MM.1S (cell line): ENCODE measurements around the gene PDGFA.
"Not testable (repeated sequence)": the region's sequence is repeated elsewhere in the genome, so short reads cannot be mapped to it uniquely, and the experiment has no call there.

Experiments
- DNase-seq: peaks from one replicate; pipeline ENCODE4 v3.0.0-alpha.2; 2015
- H2AFZ ChIP-seq: fragments of 300-600 bp; sonication (generic); 2 replicates; pipeline ENCODE4 v1.6.0; 2016; ENCODE audit warnings: antibody characterized with exemption, low read length
- H3F3A ChIP-seq: fragments of 300-600 bp; sonication (generic); 2 replicates; pipeline ENCODE4 v1.6.1; 2016; ENCODE audit warnings: mild to moderate bottlenecking, antibody characterized with exemption, low read length, moderate library complexity, mixed read lengths; ENCODE audit not compliant: insufficient read depth
- H3K27ac ChIP-seq: fragments of 300-600 bp; sonication (generic); 2 replicates; pipeline ENCODE4 v1.5.1; 2016; ENCODE audit warnings: mild to moderate bottlenecking, low read length
- H3K27me3 ChIP-seq: fragments of 300-600 bp; sonication (generic); replicated peaks from 2 replicates; pipeline ENCODE4 v1.6.0; 2016; ENCODE audit warnings: low read length; ENCODE audit not compliant: insufficient read depth
- H3K36me3 ChIP-seq: fragments of 300-600 bp; sonication (generic); replicated peaks from 2 replicates; pipeline ENCODE4 v1.6.1; 2016; ENCODE audit warnings: mild to moderate bottlenecking, low read length, mixed read lengths; ENCODE audit not compliant: insufficient read depth
- H3K4me1 ChIP-seq: fragments of 300-600 bp; sonication (generic); 2 replicates; pipeline ENCODE4 v1.6.1; 2016; ENCODE audit warnings: low read length, mixed read lengths
- H3K4me2 ChIP-seq: fragments of 300-600 bp; sonication (generic); 2 replicates; pipeline ENCODE4 v1.6.0; 2016; ENCODE audit warnings: low read depth, low read length
- H3K4me3 ChIP-seq: fragments of 300-600 bp; sonication (generic); 2 replicates; pipeline ENCODE4 v1.5.1; 2016; ENCODE audit warnings: low read length, mixed read lengths
- H3K79me2 ChIP-seq: fragments of 300-600 bp; sonication (generic); 2 replicates; pipeline ENCODE4 v1.6.1; 2016; ENCODE audit warnings: mixed run types, low read length, mixed read lengths
- H3K9ac ChIP-seq: fragments of 300-600 bp; sonication (generic); 2 replicates; pipeline ENCODE4 v1.6.1; 2016; ENCODE audit warnings: low read length, mixed read lengths
- H3K9me2 ChIP-seq: fragments of 300-600 bp; sonication (generic); replicated peaks from 2 replicates; pipeline ENCODE4 v1.6.1; 2016; ENCODE audit warnings: mild to moderate bottlenecking, low read length, mixed read lengths; ENCODE audit not compliant: insufficient read depth
- H3K9me3 ChIP-seq: fragments of 300-600 bp; sonication (generic); replicated peaks from 2 replicates; pipeline ENCODE4 v1.6.1; 2016; ENCODE audit warnings: mild to moderate bottlenecking, low read length, mixed read lengths; ENCODE audit not compliant: insufficient read depth
- H4K20me1 ChIP-seq: fragments of 300-600 bp; sonication (generic); 2 replicates; pipeline ENCODE4 v1.6.1; 2016; ENCODE audit warnings: mild to moderate bottlenecking, low read length, moderate library complexity, mixed read lengths; ENCODE audit not compliant: insufficient read depth
- EZH2 ChIP-seq: fragments of 300-600 bp; sonication (generic); optimal IDR thresholded peaks from 2 replicates; pipeline ENCODE3; 2017; ENCODE audit warnings: low read depth, mild to moderate bottlenecking, antibody characterized with exemption, low read length, mixed read lengths
- EZH2phosphoT487 ChIP-seq: fragments of 300-600 bp; sonication (generic); IDR thresholded peaks from 2 replicates; pipeline ENCODE4 v1.6.1; 2018; ENCODE audit warnings: antibody characterized with exemption, low read length
- TF ChIP-seq, protein P1 (sequence below): fragments of 300-600 bp; sonication (generic); IDR thresholded peaks from 2 replicates; pipeline ENCODE4 v1.5.1; 2016; ENCODE audit warnings: antibody characterized with exemption, low read length, mixed read lengths

PDGFA gene

DNA sequence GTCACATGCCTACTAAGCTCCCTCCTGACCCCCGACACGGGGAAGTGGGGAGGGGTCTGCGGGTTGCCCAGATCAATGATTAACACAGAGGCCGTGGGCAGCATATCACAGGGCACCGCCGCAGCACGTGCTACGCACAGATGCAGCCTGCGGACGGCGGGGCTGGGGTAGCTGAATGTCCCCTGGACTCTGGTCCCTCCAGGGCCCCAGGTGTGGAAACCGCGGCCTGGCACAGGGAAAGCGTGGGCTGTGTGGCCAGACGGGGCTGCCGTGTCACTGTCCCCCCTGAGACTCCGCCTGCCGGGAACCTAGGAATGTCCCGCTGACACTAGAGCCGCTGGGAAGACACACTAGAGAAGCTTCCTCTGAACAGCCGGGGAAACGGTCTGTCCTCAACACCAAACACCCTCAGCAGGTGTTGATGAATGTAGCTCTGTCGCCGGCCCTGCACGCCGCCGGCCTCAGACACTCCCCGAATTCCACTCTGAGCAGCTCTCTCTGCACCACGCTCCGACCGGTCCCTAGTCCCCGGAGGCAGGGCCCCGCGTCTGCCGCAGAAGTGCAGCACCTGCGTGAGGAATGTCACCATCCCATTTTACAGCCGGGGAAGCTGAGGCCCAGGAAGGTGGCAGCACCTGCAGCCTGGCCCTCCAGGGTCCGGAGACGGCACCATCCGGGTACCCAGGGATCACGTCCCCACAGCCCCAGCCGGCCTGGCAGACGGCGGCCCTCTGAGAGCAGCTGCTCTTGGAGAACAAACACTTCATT lies 33.4 kb upstream of the PDGFA start:
- Histone ChIP-seq H3K9me3 (no peaks in the 10 kb centered on the region), H3K4me2 (no peak overlapping the region), H3K27me3 (no peaks in the 10 kb centered on the region), H4K20me1 (no peaks in the 10 kb centered on the region), H3K27ac (no peak overlapping the region), H3K9me2 (no peaks in the 10 kb centered on the region), H3K4me1 (no peaks in the 10 kb centered on the region), H3F3A (no peaks in the 10 kb centered on the region), H3K36me3 (no peaks in the 10 kb centered on the region), H3K9ac (no peak overlapping the region), H3K79me2 (no peaks in the 10 kb centered on the region), H2AFZ (no peak overlapping the region), H3K4me3 (no peak overlapping the region)
- no peak for DNase-seq
- TF ChIP-seq, protein P1, sequence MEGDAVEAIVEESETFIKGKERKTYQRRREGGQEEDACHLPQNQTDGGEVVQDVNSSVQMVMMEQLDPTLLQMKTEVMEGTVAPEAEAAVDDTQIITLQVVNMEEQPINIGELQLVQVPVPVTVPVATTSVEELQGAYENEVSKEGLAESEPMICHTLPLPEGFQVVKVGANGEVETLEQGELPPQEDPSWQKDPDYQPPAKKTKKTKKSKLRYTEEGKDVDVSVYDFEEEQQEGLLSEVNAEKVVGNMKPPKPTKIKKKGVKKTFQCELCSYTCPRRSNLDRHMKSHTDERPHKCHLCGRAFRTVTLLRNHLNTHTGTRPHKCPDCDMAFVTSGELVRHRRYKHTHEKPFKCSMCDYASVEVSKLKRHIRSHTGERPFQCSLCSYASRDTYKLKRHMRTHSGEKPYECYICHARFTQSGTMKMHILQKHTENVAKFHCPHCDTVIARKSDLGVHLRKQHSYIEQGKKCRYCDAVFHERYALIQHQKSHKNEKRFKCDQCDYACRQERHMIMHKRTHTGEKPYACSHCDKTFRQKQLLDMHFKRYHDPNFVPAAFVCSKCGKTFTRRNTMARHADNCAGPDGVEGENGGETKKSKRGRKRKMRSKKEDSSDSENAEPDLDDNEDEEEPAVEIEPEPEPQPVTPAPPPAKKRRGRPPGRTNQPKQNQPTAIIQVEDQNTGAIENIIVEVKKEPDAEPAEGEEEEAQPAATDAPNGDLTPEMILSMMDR = no peak
- TF ChIP-seq EZH2phosphoT487 = no peak
- TF ChIP-seq EZH2 = no peak

GRCh38 chr7:552151-552867 lies 32.7 kb upstream of the PDGFA start:
- H3K9me3 ChIP-seq, H3K9ac ChIP-seq, H3K4me3 ChIP-seq, H3K79me2 ChIP-seq, H3K4me2 ChIP-seq, H3K9me2 ChIP-seq, DNase-seq, H3F3A ChIP-seq, H4K20me1 ChIP-seq, H3K36me3 ChIP-seq, H2AFZ ChIP-seq, H3K4me1 ChIP-seq, H3K27ac ChIP-seq, H3K27me3 ChIP-seq: not testable (repeated sequence)

GRCh38 chr7:551615-551970 lies 31.9 kb upstream of the PDGFA start:
- not testable (repeated sequence) for H4K20me1 ChIP-seq, H3K27ac ChIP-seq

GRCh38 chr7:550881-551614 lies 31.4 kb upstream of the PDGFA start:
- TF ChIP-seq EZH2phosphoT487 (no peak), EZH2 (no peak)
- TF ChIP-seq, protein P1 = no peak

More at GRCh38 chr7:551615-551970, 31.9 kb upstream of the PDGFA start:
- not testable (repeated sequence) for H3K36me3 ChIP-seq, H3K9me3 ChIP-seq, H3K4me2 ChIP-seq, H3K4me1 ChIP-seq, H3K27me3 ChIP-seq, H3F3A ChIP-seq, H3K9me2 ChIP-seq, H3K79me2 ChIP-seq, H3K4me3 ChIP-seq, H3K9ac ChIP-seq, H2AFZ ChIP-seq, DNase-seq

More at GRCh38 chr7:550881-551614, 31.4 kb upstream of the PDGFA start:
- Histone ChIP-seq H3K4me3 (no peak overlapping the region), H3K9me3 (no peaks in the 10 kb centered on the region), H2AFZ (no peak overlapping the region), H3K36me3 (no peaks in the 10 kb centered on the region), H3K27me3 (no peaks in the 10 kb centered on the region), H3F3A (no peaks in the 10 kb centered on the region), H3K4me2 (no peak overlapping the region), H4K20me1 (no peaks in the 10 kb centered on the region), H3K79me2 (no peaks in the 10 kb centered on the region), H3K9ac (no peak overlapping the region), H3K27ac (no peak overlapping the region), H3K4me1 (no peaks in the 10 kb centered on the region), H3K9me2 (no peaks in the 10 kb centered on the region)
- DNase-seq = no peak
